Peyer's patch (tissue), 4 donors: ENCODE measurements around the gene CD59.

ENCODE experiments used
- POLR2A ChIP-seq, 2 donors: fragments of 450-650 bp; IDR thresholded peaks; one replicate each; pipeline ENCODE4 v1.5.1; 2017; ENCODE audit warnings: antibody characterized with exemption in 2 of 2, mild to moderate bottlenecking in 2 of 2, moderate library complexity in 2 of 2
- TF ChIP-seq, protein P1 (sequence below), 6 experiments: fragments of 450-650 bp in 4 of 6; fragments of 200-600 bp in 2 of 6; sonication (generic) in 1 of 6; IDR thresholded peaks; one replicate each; pipeline ENCODE4 v1.5.1; 2017 to 2019; ENCODE audit warnings: antibody characterized with exemption in 6 of 6, mild to moderate bottlenecking in 3 of 6, moderate library complexity in 1 of 6

DNA sequence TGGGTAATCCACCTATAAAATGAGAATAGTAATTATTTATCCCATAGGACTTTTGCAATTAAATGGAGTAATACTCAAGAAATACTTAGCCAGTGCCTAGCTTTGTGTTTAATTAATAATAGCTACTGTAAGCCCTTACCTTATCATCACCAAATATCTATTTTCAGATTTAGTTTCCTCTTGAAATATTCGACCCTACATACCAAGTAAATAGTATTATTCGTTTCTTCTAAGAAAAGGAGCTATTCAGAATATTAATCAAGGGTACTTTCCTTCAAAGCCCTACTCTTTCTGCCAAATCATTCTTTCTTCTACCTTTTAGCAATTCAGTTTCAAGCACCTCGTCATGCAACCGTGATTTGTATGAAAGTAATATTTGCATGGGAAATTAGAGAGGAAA lies 31.4 kb upstream of the CD59 start:
- TF ChIP-seq POLR2A (IDR thresholded peaks at IDR 0.05) = no peak
- TF ChIP-seq, protein P1, sequence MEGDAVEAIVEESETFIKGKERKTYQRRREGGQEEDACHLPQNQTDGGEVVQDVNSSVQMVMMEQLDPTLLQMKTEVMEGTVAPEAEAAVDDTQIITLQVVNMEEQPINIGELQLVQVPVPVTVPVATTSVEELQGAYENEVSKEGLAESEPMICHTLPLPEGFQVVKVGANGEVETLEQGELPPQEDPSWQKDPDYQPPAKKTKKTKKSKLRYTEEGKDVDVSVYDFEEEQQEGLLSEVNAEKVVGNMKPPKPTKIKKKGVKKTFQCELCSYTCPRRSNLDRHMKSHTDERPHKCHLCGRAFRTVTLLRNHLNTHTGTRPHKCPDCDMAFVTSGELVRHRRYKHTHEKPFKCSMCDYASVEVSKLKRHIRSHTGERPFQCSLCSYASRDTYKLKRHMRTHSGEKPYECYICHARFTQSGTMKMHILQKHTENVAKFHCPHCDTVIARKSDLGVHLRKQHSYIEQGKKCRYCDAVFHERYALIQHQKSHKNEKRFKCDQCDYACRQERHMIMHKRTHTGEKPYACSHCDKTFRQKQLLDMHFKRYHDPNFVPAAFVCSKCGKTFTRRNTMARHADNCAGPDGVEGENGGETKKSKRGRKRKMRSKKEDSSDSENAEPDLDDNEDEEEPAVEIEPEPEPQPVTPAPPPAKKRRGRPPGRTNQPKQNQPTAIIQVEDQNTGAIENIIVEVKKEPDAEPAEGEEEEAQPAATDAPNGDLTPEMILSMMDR (IDR thresholded peaks at IDR 0.05) = no peak
